Chondrocyte (in vitro differentiated cells): ENCODE measurements around the gene CENATAC. TPM values are rescaled to one million over a fixed set of nuclear protein-coding genes. Genes with fewer than 3 reads are reported as not detected.

ENCODE experiments used
- DNase-seq: peaks from one replicate; pipeline ENCODE4 v3.0.0; 2021; ENCODE audit warnings: mixed read lengths, low spot score
- H3K27ac Mint-ChIP-seq: one replicate; pipeline ENCODE4 v1.8.0; 2021; ENCODE audit warnings: mild to moderate bottlenecking, moderate library complexity, mixed read lengths; ENCODE audit not compliant: unreplicated experiment
- H3K27me3 Mint-ChIP-seq: 2 replicates; pipeline ENCODE4 v1.8.0; 2021; ENCODE audit warnings: low read depth, mixed read lengths
- H3K36me3 Mint-ChIP-seq: 2 replicates; pipeline ENCODE4 v1.8.0; 2021; ENCODE audit warnings: low read depth, mixed read lengths
- H3K4me1 Mint-ChIP-seq: 2 replicates; pipeline ENCODE4 v1.8.0; 2021; ENCODE audit warnings: low read depth, mild to moderate bottlenecking, mixed read lengths
- H3K4me3 Mint-ChIP-seq: one replicate; pipeline ENCODE4 v1.8.0; 2021; ENCODE audit warnings: mild to moderate bottlenecking, moderate library complexity, mixed read lengths; ENCODE audit not compliant: unreplicated experiment
- H3K9me3 Mint-ChIP-seq: 2 replicates; pipeline ENCODE4 v1.8.0; 2021; ENCODE audit warnings: low read depth, mixed read lengths
- total RNA-seq: library from RNA; stranded (reverse); gene quantifications from 3 replicates; pipeline ENCODE4 v1.2.1, GENCODE V29; 2021
- TF ChIP-seq, protein P1 (sequence below): fragments of 200-600 bp; sonication (generic); IDR thresholded peaks from 2 replicates; pipeline ENCODE4 v1.5.0; 2021; ENCODE audit warnings: antibody characterized with exemption, mild to moderate bottlenecking, moderate library complexity

Gene CENATAC
- total RNA-seq, 1 donor from 2014 or later, result 16.6 TPM

DNA sequence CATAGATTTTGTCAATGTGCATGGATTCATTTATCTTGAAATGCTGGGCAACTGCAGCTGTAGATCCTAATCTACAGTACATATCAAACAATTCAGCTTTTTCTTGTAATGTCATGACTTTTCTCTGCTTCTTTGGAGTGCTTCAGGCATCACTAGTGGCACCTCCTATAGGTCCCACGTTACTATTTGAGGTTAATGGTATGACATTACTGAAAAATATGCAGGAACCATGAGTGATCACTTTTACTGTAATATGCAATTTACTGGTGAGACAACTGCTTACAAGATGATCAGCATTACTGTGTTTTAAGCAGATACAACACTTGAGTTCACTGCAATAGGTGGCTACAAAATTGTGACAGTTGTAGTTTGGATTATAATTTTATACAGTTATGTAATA, 3.0 kb downstream of the CENATAC start:
- H3K27me3 Mint-ChIP-seq, result no peaks in the 10 kb centered on the region
- no peak for DNase-seq
- no peaks in the 10 kb centered on the region for H3K9me3 Mint-ChIP-seq
- H3K27ac Mint-ChIP-seq, result no peak overlapping the region
- no peak overlapping the region for H3K4me3 Mint-ChIP-seq
- H3K36me3 Mint-ChIP-seq, result peaks cover 8% of the 10 kb centered on the region
- TF ChIP-seq, protein P1, sequence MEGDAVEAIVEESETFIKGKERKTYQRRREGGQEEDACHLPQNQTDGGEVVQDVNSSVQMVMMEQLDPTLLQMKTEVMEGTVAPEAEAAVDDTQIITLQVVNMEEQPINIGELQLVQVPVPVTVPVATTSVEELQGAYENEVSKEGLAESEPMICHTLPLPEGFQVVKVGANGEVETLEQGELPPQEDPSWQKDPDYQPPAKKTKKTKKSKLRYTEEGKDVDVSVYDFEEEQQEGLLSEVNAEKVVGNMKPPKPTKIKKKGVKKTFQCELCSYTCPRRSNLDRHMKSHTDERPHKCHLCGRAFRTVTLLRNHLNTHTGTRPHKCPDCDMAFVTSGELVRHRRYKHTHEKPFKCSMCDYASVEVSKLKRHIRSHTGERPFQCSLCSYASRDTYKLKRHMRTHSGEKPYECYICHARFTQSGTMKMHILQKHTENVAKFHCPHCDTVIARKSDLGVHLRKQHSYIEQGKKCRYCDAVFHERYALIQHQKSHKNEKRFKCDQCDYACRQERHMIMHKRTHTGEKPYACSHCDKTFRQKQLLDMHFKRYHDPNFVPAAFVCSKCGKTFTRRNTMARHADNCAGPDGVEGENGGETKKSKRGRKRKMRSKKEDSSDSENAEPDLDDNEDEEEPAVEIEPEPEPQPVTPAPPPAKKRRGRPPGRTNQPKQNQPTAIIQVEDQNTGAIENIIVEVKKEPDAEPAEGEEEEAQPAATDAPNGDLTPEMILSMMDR, result no peak
- peaks cover 32% of the 10 kb centered on the region for H3K4me1 Mint-ChIP-seq

DNA sequence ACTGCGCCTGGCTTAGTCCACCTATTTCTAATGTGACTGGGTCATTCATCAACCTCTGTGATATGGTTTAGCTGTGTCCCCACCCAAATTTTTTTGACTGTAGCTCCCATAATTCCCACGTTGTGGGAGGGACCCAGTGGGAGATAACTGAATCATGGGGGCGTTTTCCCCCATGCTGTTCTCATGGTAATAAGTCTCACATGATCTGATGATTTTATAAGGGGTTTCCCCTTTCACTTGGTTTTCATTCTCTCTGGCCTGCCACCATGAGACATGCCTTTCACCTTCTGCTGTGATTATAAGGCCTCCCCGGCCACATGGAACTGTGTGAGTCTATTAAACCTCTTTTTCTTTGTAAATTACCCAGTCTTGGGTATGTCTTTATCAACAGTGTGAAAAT, 8.7 kb downstream of the CENATAC start:
- Mint-ChIP-seq H3K27me3 (no peaks in the 10 kb centered on the region), H3K4me1 (no peaks in the 10 kb centered on the region), H3K27ac (no peak overlapping the region), H3K4me3 (no peak overlapping the region), H3K36me3 (peaks cover 18% of the 10 kb centered on the region), H3K9me3 (no peaks in the 10 kb centered on the region)
- DNase-seq, result no peak
- TF ChIP-seq, protein P1, result no peak

DNA sequence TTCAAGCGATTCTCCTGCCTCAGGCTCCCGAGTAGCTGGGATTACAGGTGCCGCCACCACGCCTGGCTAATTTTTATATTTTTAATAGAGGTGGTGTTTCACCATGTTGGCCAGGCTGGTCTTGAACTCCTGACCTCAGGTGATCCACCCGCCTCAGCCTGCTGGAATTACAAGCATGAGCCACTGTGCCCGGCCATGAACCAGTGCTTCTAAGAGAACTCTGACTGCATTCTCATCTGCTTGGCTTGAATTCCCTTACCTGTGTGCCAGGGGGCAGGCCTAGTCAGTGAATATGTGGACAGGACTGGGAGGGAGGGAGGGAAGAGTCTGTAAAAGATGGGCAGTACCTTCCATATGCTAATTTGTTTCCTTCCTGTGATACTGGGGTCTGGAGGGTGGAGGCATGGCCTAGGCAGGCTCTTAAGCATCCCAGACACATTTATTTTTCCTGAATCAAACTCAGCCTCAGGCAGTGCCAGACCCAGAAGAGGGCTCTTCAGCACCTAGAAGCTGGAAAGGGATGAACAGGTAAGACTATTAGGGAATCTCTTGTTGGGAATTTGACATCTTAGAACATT, 13.6 kb downstream of the CENATAC start:
- H3K27ac Mint-ChIP-seq, result no peak overlapping the region
- H3K9me3 Mint-ChIP-seq, result no peaks in the 10 kb centered on the region
- TF ChIP-seq, protein P1, result no peak
- peaks cover 28% of the 10 kb centered on the region for H3K36me3 Mint-ChIP-seq
- no peaks in the 10 kb centered on the region for H3K27me3 Mint-ChIP-seq
- peaks cover 13% of the 10 kb centered on the region for H3K4me1 Mint-ChIP-seq
- DNase-seq, result no peak
- no peak overlapping the region for H3K4me3 Mint-ChIP-seq

DNA sequence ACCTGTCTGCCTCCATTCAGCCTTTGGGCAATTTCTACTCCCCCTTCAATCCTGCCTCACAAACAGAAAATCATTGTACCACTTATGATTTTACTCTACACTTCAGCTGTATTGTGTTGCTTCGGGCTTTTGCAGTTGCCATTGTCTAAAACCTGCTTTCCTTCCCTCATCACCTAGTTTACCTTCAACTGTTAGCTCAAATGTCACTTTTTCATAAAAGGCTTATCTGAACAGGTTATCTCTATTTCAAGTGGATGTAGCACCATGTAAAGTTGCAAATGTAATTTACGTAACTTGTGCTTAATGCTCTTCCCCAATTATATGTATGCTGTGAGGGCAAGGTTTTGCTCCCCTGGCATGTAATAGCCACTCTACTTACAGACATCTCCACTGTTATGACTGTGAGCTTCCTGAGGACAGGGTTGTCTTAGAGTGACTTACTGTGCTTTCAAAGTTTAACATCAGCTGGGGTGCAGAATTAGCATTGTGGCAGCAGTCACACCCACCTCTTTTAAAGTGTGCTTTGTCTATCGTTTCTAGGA, 14.8 kb downstream of the CENATAC start:
- Mint-ChIP-seq H3K27me3 (no peaks in the 10 kb centered on the region), H3K36me3 (peaks cover 25% of the 10 kb centered on the region), H3K27ac (no peak overlapping the region), H3K4me3 (no peak overlapping the region), H3K9me3 (no peaks in the 10 kb centered on the region), H3K4me1 (peaks cover 24% of the 10 kb centered on the region)
- TF ChIP-seq, protein P1, result no peak
- DNase-seq, result no peak

DNA sequence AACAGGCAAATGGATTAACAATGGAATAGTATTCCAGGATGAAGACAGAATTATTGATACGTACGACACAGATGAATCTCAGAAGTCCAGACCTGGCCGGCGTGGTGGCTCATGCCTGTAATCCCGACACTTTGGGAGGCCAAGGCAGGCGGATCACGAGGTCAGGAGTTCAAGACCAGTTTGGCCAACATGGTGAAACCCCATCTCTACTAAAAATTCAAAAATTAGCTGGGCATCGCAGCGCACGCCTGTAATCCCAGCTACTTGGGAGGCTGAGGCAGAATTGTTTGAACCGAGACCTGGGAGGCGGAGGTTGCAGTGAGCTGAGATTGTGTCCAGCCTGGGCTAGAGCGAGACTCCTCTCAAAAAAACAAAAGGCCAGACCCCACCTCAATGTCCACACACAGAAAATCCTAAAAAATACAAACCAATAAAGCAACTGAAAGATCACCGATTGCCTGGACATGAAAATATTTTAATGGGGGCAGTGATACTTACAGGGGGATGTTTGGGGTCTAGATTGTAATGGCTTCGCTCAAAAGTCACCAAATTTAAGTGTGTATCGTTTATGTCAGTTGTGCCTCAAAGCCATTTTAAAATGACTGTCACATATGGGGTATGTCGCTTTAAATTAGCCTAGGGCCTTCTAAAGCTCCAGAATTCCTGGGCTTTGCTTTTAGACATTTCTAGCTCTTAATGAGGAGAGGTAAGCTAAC, 16.4 kb downstream of the CENATAC start:
- Mint-ChIP-seq H3K27ac (no peak overlapping the region), H3K4me1 (peaks cover 30% of the 10 kb centered on the region), H3K4me3 (no peak overlapping the region), H3K9me3 (no peaks in the 10 kb centered on the region), H3K27me3 (no peaks in the 10 kb centered on the region), H3K36me3 (peaks cover 22% of the 10 kb centered on the region)
- TF ChIP-seq, protein P1, result no peak
- no peak for DNase-seq
